ENCODE data around the gene ZNF143.

- TF ChIP-seq CTCF (IDR thresholded peaks at IDR 0.05) (no peak), POLR2AphosphoS5 (IDR thresholded peaks at IDR 0.05; ENCODE audit: low read depth, low read length) (no peak)
These were observed 107.5 kb downstream of the ZNF143 start for GRCh38 chr11:9568161-9568853.

Measured in Panc1 (cell line).